Neural cell (in vitro differentiated cells): ENCODE data around the gene S100A12. TPM values are rescaled to one million over a fixed set of nuclear protein-coding genes. Genes with fewer than 3 reads are reported as not detected.

ENCODE experiments used
- H2AFZ ChIP-seq: fragments of 200-600, 300-800 bp; sonication (generic), shearing (Covaris generic); 2 replicates; pipeline ENCODE4 v1.6.0; 2014; ENCODE audit warnings: low read depth, mild to moderate bottlenecking, antibody characterized with exemption, low read length, moderate library complexity
- H3F3A ChIP-seq: fragments of 200-600 bp; shearing (Covaris generic); 2 replicates; pipeline ENCODE4 v1.6.1; 2016; ENCODE audit warnings: mild to moderate bottlenecking, moderate library complexity, mixed read lengths, antibody characterized with exemption, low read length; ENCODE audit not compliant: insufficient read depth, poor library complexity, severe bottlenecking
- H3K27ac ChIP-seq: fragments of 200-600, 300-800 bp; sonication (generic), shearing (Covaris generic); 2 replicates; pipeline ENCODE4 v1.5.1; 2014; ENCODE audit warnings: mild to moderate bottlenecking, low read length, moderate library complexity
- H3K27me3 ChIP-seq: fragments of 300-800, 200-600 bp; sonication (generic), shearing (Covaris generic); 2 replicates; pipeline ENCODE4 v1.6.0; 2014; ENCODE audit warnings: mild to moderate bottlenecking, low read depth, low read length, moderate library complexity; ENCODE audit not compliant: insufficient read depth
- H3K36me3 ChIP-seq: fragments of 300-800, 200-600 bp; sonication (generic), shearing (Covaris generic); 2 replicates; pipeline ENCODE4 v1.5.1; 2014; ENCODE audit warnings: mild to moderate bottlenecking, antibody characterized with exemption, low read length, moderate library complexity; ENCODE audit not compliant: insufficient read depth
- H3K4me2 ChIP-seq: fragments of 300-800, 200-600 bp; sonication (generic), shearing (Covaris generic); 2 replicates; pipeline ENCODE4 v1.6.0; 2014; ENCODE audit warnings: mild to moderate bottlenecking, low read length
- H3K4me3 ChIP-seq: fragments of 300-800, 200-600 bp; sonication (generic), shearing (Covaris generic); 2 replicates; pipeline ENCODE4 v1.5.1; 2014; ENCODE audit warnings: mild to moderate bottlenecking, low read length, moderate library complexity
- H3K79me2 ChIP-seq: fragments of 200-600 bp; shearing (Covaris generic); replicated peaks from 2 replicates; pipeline ENCODE4 v1.6.0; 2014; ENCODE audit warnings: mild to moderate bottlenecking, low read length, moderate library complexity; ENCODE audit not compliant: insufficient read depth
- H3K9ac ChIP-seq: fragments of 300-800, 200-600 bp; sonication (generic), shearing (Covaris generic); 2 replicates; pipeline ENCODE4 v1.6.1; 2016; ENCODE audit warnings: mild to moderate bottlenecking, low read length, mixed read lengths
- H3K9me2 ChIP-seq: fragments of 200-600 bp; shearing (Covaris generic); 2 replicates; pipeline ENCODE4 v1.6.1; 2016; ENCODE audit warnings: mild to moderate bottlenecking, low read length, mixed read lengths; ENCODE audit not compliant: insufficient read depth
- H3K9me3 ChIP-seq: fragments of 200-600, 300-800 bp; sonication (generic), shearing (Covaris generic); 2 replicates; pipeline ENCODE4 v1.6.1; 2016; ENCODE audit warnings: mild to moderate bottlenecking, mixed run types, low read length, moderate library complexity, mixed read lengths
- H4K20me1 ChIP-seq: fragments of 200-600 bp; shearing (Covaris generic); 2 replicates; pipeline ENCODE4 v1.6.1; 2016; ENCODE audit warnings: mild to moderate bottlenecking, mixed run types; ENCODE audit not compliant: insufficient read depth
- CTCF ChIP-seq: fragments of 450-650 bp; IDR thresholded peaks from 2 replicates; pipeline ENCODE4 v1.5.1; 2014; ENCODE audit warnings: antibody characterized with exemption, mild to moderate bottlenecking, moderate library complexity; ENCODE audit not compliant: poor library complexity, severe bottlenecking
- EP300 ChIP-seq: fragments of 450-650 bp; conservative IDR thresholded peaks from 2 replicates; pipeline ENCODE4 v1.6.1; 2014; ENCODE audit warnings: antibody characterized with exemption, mild to moderate bottlenecking, moderate library complexity; ENCODE audit not compliant: poor library complexity, severe bottlenecking
- EZH2 ChIP-seq: fragments of 200-600, 300-800 bp; shearing (Covaris generic), sonication (generic); IDR thresholded peaks from 2 replicates; pipeline ENCODE4 v1.6.1; 2014; ENCODE audit warnings: antibody characterized with exemption, low read length, borderline replicate concordance, mild to moderate bottlenecking; ENCODE audit not compliant: insufficient read depth, poor library complexity, severe bottlenecking
- MXI1 ChIP-seq: fragments of 450-650 bp; conservative IDR thresholded peaks from 2 replicates; pipeline ENCODE4 v1.6.1; 2014; ENCODE audit warnings: antibody characterized with exemption, mild to moderate bottlenecking; ENCODE audit not compliant: poor library complexity, severe bottlenecking
- POLR2AphosphoS5 ChIP-seq: IDR thresholded peaks from 2 replicates; pipeline ENCODE4 v1.6.1; 2012
- RAD21 ChIP-seq: fragments of 450-650 bp; conservative IDR thresholded peaks from 2 replicates; pipeline ENCODE4 v1.6.1; 2014; ENCODE audit warnings: antibody characterized with exemption, mild to moderate bottlenecking, moderate library complexity
- REST ChIP-seq: IDR thresholded peaks from 2 replicates; pipeline ENCODE4 v1.6.1; 2012; ENCODE audit warnings: borderline replicate concordance
- SMC3 ChIP-seq: fragments of 450-650 bp; conservative IDR thresholded peaks from 2 replicates; pipeline ENCODE4 v1.6.1; 2014; ENCODE audit warnings: antibody characterized with exemption, mild to moderate bottlenecking, moderate library complexity; ENCODE audit not compliant: poor library complexity
- TAF1 ChIP-seq: IDR thresholded peaks from 2 replicates; pipeline ENCODE4 v1.6.1; 2012; ENCODE audit warnings: low read depth
- polyA plus RNA-seq: library from polyadenylated mRNA; depleted of rRNA; stranded (reverse); fragments of >200 nt; gene quantifications from 2 replicates; pipeline ENCODE4 v1.2.3, GENCODE V29; 2014

The S100A12 gene
- polyA plus RNA-seq, 1 donor from 2014 or later, result not detected

DNA sequence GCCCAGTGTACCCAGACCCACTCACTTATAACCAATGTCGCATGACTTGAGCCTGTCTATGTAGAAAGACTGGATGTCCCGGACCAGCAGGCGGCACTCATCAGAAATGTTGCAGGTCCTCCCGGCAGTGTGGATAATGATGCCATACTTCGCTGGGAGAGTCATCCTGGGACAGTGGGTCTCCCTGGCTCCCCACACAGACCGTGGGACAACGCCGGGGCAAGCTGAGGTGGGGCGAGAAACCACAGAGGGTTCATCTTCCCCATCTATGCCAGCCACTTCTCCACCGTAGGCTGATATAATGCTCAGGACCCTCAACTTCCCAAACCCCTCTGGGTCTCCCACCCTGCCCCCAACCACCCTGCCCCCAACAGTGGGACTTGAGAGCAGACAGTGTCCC lies 35.1 kb downstream of the S100A12 start:
- Histone ChIP-seq H3K27ac (no peak overlapping the region), H3K9me2 (no peaks in the 10 kb centered on the region), H3F3A (no peaks in the 10 kb centered on the region), H3K36me3 (no peaks in the 10 kb centered on the region), H4K20me1 (no peaks in the 10 kb centered on the region), H3K9me3 (no peaks in the 10 kb centered on the region), H3K4me2 (no peak overlapping the region), H3K79me2 (no peaks in the 10 kb centered on the region), H3K27me3 (no peaks in the 10 kb centered on the region), H2AFZ (no peak overlapping the region), H3K4me3 (no peak overlapping the region), H3K9ac (no peak overlapping the region)
- no peak for TF ChIP-seq TAF1
- TF ChIP-seq POLR2AphosphoS5, result no peak
- no peak for TF ChIP-seq CTCF
- no peak for TF ChIP-seq RAD21
- no peak for TF ChIP-seq MXI1
- no peak for TF ChIP-seq SMC3
- TF ChIP-seq EZH2, result no peak
- TF ChIP-seq REST, result no peak
- no peak for TF ChIP-seq EP300

- H3F3A ChIP-seq, result no peaks in the 10 kb centered on the region
- TF ChIP-seq EZH2 (no peak), MXI1 (no peak), EP300 (no peak), REST (no peak), RAD21 (no peak), SMC3 (no peak), POLR2AphosphoS5 (no peak), CTCF (no peak), TAF1 (no peak)
- no peak overlapping the region for H2AFZ ChIP-seq
Measured at GRCh38 chr1:153339802-153340201, 35.6 kb downstream of the S100A12 start.

More at GRCh38 chr1:153339802-153340201, 35.6 kb downstream of the S100A12 start:
- Histone ChIP-seq H3K79me2 (no peaks in the 10 kb centered on the region), H3K9me2 (no peaks in the 10 kb centered on the region), H3K36me3 (no peaks in the 10 kb centered on the region), H3K27me3 (no peaks in the 10 kb centered on the region), H3K4me2 (no peak overlapping the region), H3K4me3 (no peak overlapping the region), H3K27ac (no peak overlapping the region), H3K9ac (no peak overlapping the region), H3K9me3 (no peaks in the 10 kb centered on the region), H4K20me1 (no peaks in the 10 kb centered on the region)
